ENCODE measurements around the gene OR10K2. TPM values are rescaled to one million over a fixed set of nuclear protein-coding genes. Genes with fewer than 3 reads are reported as not detected.
"Not testable (repeated sequence)": the region's sequence is repeated elsewhere in the genome, so short reads cannot be mapped to it uniquely, and the experiment has no call there.

Gene OR10K2
- total and polyA plus RNA-seq, 2 of the 8 experiments (the other 6 are each of a cell fraction or from before 2014, with no cell fraction given): not detected

GRCh38 chr1:158430163-158430562, 4.1 kb upstream of the OR10K2 start:
- H2AK5ac ChIP-seq (ENCODE audit: low read depth, low read length); H3K4me2 ChIP-seq (ENCODE audit: insufficient read depth in 1 of 2, low read depth in 2 of 2, low read length in 2 of 2); H3K14ac ChIP-seq (ENCODE audit: insufficient read length); POLR2A ChIA-PET (ENCODE audit: partially characterized antibody); H2BK12ac ChIP-seq (ENCODE audit: low read depth, low read length); H2BK120ac ChIP-seq (replicated peaks; ENCODE audit: low read depth, low read length); H3K27ac ChIP-seq (ENCODE audit: low read depth, low read length); H4K8ac ChIP-seq (ENCODE audit: extremely low read depth, insufficient read depth, low read length); DNase-seq (ENCODE audit: low read depth in 1 of 2, low spot score in 2 of 2); CTCF ChIA-PET (ENCODE audit: partially characterized antibody); H2BK20ac ChIP-seq (ENCODE audit: low read length); H4K91ac ChIP-seq (replicated peaks; ENCODE audit: insufficient read length, low read length); H3K4ac ChIP-seq (replicated peaks; ENCODE audit: insufficient read length, low read depth, low read length); H2BK5ac ChIP-seq (ENCODE audit: low read depth, low read length); H3K4me1 ChIP-seq (replicated peaks in 1 of 4; ENCODE audit: control insufficient read depth in 3 of 4, insufficient read depth in 4 of 4, low read length in 3 of 4); H3K36me3 ChIP-seq (ENCODE audit: control insufficient read depth in 2 of 4, insufficient read depth in 4 of 4, low read length in 3 of 4); H3K9ac ChIP-seq (replicated peaks in 1 of 4; ENCODE audit: extremely low read depth in 1 of 4, low read depth in 3 of 4, low read length in 3 of 4); H3K23ac ChIP-seq (ENCODE audit: insufficient read length); H2BK15ac ChIP-seq (ENCODE audit: low read length); H4K20me1 ChIP-seq (replicated peaks in 1 of 2; ENCODE audit: control insufficient read depth in 1 of 2, insufficient read depth in 2 of 2, low read length in 2 of 2); H4K5ac ChIP-seq (ENCODE audit: insufficient read length, low read depth, low read length); H3K18ac ChIP-seq (ENCODE audit: extremely low read depth, low read length); H3K56ac ChIP-seq (replicated peaks; ENCODE audit: insufficient read length, low read depth, low read length); FAIRE-seq; H3K23me2 ChIP-seq (ENCODE audit: low read depth, low read length); H3K79me1 ChIP-seq (ENCODE audit: low read depth, low read length); H3K9me3 ChIP-seq (ENCODE audit: insufficient read depth in 2 of 2, low read depth in 1 of 2, low read length in 1 of 2); H2AFZ ChIP-seq (ENCODE audit: low read length); H3K27me3 ChIP-seq (replicated peaks in 1 of 4; ENCODE audit: control insufficient read depth in 3 of 4, extremely low read depth in 1 of 4, insufficient read depth in 3 of 4, low read length in 3 of 4); H3K4me3 ChIP-seq (ENCODE audit: extremely low read depth in 1 of 4, insufficient read depth in 2 of 4, low read depth in 3 of 4, low read length in 4 of 4); H3K79me2 ChIP-seq (ENCODE audit: control insufficient read depth in 1 of 2, insufficient read depth in 2 of 2, low read length in 2 of 2): not testable (repeated sequence)
- WGBS, 2 experiments (ENCODE audit: extremely low coverage in 1 of 2, insufficient coverage in 1 of 2, insufficient read length in 1 of 2, insufficient replicate concordance in 2 of 2, low coverage in 1 of 2, low lambda C conversion rate in 2 of 2, missing lambda C conversion rate in 1 of 2): 98% methylated on average over 3 of the region's 3 CpGs; no CpG with 5 or more reads in 1 of the 2 experiments
